Prostate gland (tissue), 2 donors: Measurements from ENCODE around the gene VAV3.

Experiments used
- POLR2A ChIP-seq: fragments of 450-650 bp; IDR thresholded peaks from one replicate; pipeline ENCODE4 v1.6.1; 2016; ENCODE audit warnings: antibody characterized with exemption, mild to moderate bottlenecking
- TF ChIP-seq, protein P1 (sequence below), 4 experiments: fragments of 200-600 bp in 2 of 4; fragments of 450-650 bp in 2 of 4; sonication (generic) in 2 of 4; IDR thresholded peaks; 1 replicate in 3 of 4; 2 replicates in 1 of 4; pipeline ENCODE4 v1.5.1; 2016 to 2019; ENCODE audit warnings: antibody characterized with exemption in 4 of 4, mild to moderate bottlenecking in 2 of 4, moderate library complexity in 2 of 4

DNA sequence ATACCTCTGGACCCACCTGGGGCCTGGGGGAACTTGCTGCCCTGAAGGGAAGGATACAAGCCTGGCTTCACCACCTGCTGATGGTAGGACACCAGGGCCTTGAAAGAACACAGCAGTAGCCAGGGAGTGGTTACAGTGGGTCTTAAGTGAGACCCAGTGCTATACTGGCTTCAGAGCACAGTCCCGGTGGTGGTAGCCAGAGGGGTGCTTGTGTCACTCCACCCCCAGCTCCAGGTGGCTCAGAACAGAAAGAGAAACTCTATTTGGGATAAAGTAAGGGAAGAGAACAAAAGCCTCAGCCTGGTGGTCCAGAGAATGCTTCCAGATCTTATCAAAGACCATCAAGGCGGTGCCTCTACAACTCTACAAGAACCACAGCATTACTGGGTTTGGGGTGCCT is 37.2 kb downstream of the VAV3 start:
- TF ChIP-seq, protein P1, sequence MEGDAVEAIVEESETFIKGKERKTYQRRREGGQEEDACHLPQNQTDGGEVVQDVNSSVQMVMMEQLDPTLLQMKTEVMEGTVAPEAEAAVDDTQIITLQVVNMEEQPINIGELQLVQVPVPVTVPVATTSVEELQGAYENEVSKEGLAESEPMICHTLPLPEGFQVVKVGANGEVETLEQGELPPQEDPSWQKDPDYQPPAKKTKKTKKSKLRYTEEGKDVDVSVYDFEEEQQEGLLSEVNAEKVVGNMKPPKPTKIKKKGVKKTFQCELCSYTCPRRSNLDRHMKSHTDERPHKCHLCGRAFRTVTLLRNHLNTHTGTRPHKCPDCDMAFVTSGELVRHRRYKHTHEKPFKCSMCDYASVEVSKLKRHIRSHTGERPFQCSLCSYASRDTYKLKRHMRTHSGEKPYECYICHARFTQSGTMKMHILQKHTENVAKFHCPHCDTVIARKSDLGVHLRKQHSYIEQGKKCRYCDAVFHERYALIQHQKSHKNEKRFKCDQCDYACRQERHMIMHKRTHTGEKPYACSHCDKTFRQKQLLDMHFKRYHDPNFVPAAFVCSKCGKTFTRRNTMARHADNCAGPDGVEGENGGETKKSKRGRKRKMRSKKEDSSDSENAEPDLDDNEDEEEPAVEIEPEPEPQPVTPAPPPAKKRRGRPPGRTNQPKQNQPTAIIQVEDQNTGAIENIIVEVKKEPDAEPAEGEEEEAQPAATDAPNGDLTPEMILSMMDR (IDR thresholded peaks at IDR 0.05), result no peak
- no peak for TF ChIP-seq POLR2A
